Measurements from ENCODE around the gene RPS26.
"Not testable (repeated sequence)": the region's sequence is repeated elsewhere in the genome, so short reads cannot be mapped to it uniquely, and the experiment has no call there.

Gene RPS26

DNA sequence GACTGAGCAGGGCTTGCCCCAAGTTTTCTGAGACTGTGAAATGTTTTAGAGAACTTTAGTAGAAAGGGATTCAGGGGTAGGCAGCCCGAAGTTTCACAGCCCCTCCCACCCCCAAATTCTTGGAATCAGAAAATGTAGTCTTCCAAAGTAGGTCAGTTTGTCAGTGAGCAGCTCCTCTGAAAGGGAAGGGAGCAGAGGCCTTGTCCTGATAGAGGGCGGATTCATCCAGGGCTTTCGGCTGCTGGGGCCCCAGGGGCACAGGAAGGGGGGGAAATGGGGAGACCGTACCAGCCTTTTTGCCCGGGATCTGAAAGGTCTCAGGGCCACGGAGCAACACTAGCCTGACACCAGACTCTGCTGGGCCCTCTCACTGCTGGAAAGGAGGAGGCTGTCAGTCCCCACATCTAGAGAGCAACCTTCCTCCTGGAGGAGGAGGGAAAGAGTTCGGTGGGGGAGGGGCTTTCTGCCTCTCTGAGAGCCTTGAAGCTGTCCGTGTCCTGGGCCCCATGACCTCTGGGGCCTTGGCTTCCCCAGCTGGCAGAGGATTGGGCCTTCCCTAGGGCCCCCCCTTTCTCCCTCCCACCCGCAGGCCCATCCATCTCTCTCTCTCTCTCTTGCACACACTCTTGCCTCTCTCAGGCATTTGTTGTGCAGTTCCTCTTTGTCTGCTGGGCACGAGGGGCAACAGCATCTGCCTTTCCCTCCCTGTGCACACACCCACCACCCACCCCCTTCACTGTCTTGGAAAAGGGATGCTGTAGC, 21.1 kb upstream of the RPS26 start, which contains the start of gene IKZF4:
TSS of gene IKZF4 (plus strand) at position 621 of the 762 bp plus-strand sequence. CDS start 451 bp downstream, outside the sequence.
- FAIRE-seq (no peak), DNase-seq (ENCODE audit: extremely low spot score, insufficient read length, low read depth) (no peak)

DNA sequence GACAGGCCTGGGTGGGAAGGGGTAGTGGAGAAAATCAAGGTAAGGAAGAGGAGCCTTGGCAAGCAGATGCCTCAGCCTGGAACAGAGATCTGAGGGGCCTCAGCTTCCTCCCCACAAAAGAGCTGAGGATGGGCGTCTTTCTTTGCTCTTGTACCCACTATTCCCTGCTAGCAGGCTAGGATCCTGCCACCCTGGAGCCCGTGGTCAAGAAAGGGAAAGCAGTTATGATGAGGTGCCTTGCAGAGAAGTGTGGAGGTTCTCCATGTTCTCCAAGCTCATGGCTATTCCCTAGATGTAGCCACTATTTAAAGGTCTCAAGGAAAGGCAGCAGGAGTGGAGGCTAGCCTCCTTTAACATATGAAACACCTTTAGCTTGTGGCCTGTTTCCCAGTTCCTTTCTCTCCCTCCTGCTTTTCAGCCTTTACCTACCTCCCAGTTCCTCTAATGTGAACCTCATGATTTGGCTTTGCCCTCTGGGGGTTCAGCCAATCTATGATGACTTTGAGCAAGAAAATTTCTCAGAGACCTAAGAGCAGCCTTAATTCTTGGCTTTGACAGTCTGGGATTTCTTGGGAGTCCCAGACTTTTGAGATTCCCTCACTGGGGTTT, 19.7 kb upstream of the RPS26 start:
- no peak for DNase-seq (ENCODE audit: extremely low spot score, insufficient read length, low read depth)
- no peak for FAIRE-seq

- no peak for FAIRE-seq
- DNase-seq (ENCODE audit: extremely low spot score, insufficient read length, low read depth) = no peak
Measured at GRCh38 chr12:56028511-56029165, 13.1 kb upstream of the RPS26 start.

GRCh38 chr12:56029166-56029519, 12.6 kb upstream of the RPS26 start:
- no peak for FAIRE-seq
- no peak for DNase-seq (ENCODE audit: extremely low spot score, insufficient read length, low read depth)

GRCh38 chr12:56029666-56030293, 11.9 kb upstream of the RPS26 start:
- peak; percentile 36 for DNase-seq (ENCODE audit: extremely low spot score, insufficient read length, low read depth)
- peak; percentile 64 for FAIRE-seq

DNA sequence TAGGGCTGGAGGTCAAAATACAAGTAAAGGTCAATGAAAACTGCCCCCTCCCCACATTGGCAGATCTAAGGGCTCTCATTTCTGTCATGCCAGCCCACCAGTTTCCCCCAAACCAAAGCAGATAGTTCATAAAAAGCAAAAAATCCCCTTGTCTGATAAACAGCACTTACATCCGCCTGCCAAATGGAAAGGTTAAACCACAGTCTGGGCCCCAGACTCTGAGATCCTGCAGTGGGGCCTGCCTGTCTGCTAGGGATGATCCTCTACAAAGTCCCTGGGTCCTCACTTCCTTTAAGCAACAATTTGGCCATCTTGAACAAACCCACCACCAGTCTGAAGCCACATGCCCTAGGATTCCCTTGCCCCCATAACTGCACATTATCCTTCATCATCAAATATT, 9.7 kb upstream of the RPS26 start:
- DNase-seq (ENCODE audit: extremely low spot score, insufficient read length, low read depth) (no peak), FAIRE-seq (no peak)

- DNase-seq (ENCODE audit: extremely low spot score, insufficient read length, low read depth) (no peak), FAIRE-seq (no peak)
Measured at GRCh38 chr12:56034586-56035332, 7.0 kb upstream of the RPS26 start.

DNA sequence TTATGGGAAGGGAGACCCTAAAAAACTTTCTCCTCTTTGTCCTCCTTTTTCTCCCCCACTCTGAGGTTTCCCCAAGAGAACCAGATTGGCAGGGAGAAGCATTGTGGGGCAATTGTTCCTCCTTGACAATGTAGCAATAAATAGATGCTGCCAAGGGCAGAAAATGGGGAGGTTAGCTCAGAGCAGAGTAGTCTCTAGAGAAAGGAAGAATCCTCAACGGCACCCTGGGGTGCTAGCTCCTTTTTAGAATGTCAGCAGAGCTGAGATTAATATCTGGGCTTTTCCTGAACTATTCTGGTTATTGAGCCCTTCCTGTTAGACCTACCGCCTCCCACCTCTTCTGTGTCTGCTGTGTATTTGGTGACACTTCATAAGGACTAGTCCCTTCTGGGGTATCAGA, 4.6 kb upstream of the RPS26 start:
- FAIRE-seq = no peak
- DNase-seq (ENCODE audit: extremely low spot score, insufficient read length, low read depth) = no peak

- no peak for DNase-seq (ENCODE audit: extremely low spot score, insufficient read length, low read depth)
- FAIRE-seq = no peak
Measured at GRCh38 chr12:56038022-56038655, 3.6 kb upstream of the RPS26 start.

DNA sequence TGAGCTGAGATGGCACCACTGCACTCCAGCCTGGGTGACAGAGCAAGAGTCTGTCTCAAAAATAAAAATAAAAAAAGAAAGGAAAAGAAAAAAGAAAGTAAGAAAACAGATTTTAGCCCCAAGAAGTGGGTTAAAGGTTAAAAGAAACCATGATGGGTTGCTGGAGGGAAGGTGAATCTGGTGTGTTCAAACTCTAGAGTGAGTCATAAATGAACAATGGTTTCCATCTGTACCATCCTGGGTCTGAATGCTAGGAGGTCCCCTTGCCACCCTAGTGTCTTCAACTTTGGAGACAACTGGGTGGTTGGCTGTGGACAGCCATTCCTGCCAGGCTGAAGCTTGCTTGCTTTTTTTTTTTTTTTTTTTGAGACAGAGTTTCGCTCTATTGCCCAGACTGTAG, 1.6 kb upstream of the RPS26 start:
- DNase-seq (ENCODE audit: extremely low spot score, insufficient read length, low read depth) (no peak), FAIRE-seq (no peak)

- no peak for FAIRE-seq
- DNase-seq (ENCODE audit: extremely low spot score, insufficient read length, low read depth) = no peak
Measured at GRCh38 chr12:56040963-56041551, 661 bp upstream of the RPS26 start.

DNA sequence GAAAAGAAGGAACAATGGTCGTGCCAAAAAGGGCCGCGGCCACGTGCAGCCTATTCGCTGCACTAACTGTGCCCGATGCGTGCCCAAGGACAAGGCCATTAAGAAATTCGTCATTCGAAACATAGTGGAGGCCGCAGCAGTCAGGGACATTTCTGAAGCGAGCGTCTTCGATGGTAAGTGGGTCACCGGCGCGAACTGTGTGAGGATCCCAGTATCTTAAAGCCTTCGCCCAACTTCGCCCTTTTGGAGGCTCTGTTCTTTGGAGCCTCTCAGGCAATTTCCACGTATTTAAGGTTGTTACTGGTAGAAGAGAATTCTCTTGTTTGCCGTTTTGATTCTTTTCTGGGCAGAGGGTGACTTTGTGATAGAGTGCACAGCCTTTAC, 704 bp downstream of the RPS26 start:
- not testable (repeated sequence) for DNase-seq (ENCODE audit: extremely low spot score, insufficient read length, low read depth); FAIRE-seq

GRCh38 chr12:56042843-56043242, 1.1 kb downstream of the RPS26 start:
- no peak for DNase-seq (ENCODE audit: extremely low spot score, insufficient read length, low read depth)

DNA sequence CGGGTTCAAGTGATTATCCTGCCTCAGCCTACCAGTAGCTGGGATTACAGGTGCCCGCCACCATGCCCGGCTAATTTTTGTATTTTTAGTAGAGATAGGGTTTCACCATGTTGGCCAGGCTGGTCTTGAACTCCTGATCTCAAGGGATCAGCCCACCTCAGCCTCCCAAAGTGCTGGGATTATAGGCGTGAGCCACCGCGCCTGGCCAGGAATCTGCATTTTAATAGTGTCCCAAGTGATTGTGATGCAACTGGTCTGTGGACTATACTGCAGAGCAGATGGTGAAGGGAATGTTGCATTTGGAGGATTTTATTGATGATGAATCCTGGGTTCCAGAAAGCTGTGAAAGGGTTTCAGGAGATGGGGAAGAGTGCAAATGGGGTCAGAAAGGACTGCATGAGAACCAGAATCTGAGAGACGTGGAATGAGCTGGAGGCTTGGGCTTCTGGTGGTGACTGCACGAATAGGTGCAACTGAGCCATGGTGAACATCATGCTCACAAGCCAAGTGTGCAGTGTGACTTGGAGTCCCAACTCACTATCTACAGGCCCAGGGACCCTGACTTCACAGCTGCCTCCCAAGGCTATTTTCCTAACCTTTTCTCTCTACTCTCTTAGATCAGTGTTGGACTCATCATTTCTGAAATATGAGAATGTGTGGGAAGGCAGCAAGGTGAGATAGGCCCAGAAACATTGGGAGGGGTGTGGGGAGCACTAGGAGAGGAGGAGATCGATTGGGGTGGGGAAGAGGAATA, 4.5 kb downstream of the RPS26 start:
- no peak for FAIRE-seq
- DNase-seq (ENCODE audit: extremely low spot score, insufficient read length, low read depth) = no peak

More at GRCh38 chr12:56042843-56043242, 1.1 kb downstream of the RPS26 start:
- no peak for FAIRE-seq

DNA sequence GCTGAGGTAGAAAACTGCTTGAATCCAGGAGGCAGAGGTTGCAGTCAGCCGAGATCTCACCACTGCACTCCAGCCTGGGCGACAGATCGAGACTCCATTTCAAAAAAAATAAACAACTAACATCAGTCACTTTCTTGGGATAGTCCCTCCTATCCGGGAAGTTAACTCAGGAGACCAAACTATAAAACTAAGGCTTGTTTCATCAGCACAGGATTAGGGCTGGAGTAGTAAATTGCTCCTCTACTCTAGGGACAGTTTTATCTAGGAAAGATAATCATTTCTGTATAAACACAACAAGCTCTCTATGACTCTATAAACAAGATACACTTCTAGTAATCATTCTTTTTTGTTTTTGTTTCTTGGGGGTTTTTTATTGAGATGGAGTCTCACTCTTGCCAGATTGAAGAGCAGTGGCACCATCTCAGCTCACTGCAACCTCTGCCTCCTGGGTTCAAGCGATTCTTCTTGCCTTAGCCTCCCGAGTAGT, 11.7 kb downstream of the RPS26 start:
- no peak for DNase-seq (ENCODE audit: extremely low spot score, insufficient read length, low read depth)

DNA sequence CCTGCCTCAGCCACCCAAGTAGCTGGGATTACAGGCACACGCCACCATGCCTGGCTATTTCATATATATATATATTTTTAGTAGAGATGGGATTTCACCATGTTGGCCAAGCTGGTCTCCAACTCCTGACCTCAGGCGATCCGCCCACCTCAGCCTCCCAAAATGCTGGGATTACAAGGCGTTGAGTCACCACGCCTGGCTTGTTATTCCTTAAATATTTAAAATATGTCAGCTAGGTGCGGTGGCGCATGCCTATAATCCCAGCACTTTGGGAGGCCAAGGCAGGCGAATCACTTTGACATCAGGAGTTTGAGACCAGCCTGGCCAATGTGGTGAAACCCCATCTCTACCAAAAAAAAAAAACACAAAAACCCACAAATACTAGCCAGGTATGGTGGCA, 18.2 kb downstream of the RPS26 start:
- not testable (repeated sequence) for DNase-seq (ENCODE audit: extremely low spot score, insufficient read length, low read depth); FAIRE-seq

More for the DNA sequence above, 11.7 kb downstream of the RPS26 start:
- no peak for FAIRE-seq

DNA sequence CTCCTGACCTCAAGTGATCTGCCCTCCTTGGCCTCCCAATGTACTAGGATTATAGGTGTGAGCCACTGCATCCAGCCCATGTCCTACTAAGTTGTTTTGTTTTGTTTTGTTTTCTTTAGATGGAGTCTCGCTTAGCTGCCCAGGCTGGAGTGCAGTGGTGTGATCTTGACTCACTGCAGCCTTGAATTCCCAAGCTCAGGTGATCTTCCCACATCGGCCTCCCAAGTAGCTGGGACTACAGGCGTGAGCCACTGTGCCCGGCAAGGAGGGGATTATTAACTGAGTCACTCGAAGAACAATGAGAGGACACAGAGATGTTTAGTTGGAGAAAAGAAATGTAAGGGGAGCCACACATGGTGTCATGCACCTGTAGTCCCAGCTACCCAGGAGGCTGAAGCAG, 20.3 kb downstream of the RPS26 start:
- DNase-seq (ENCODE audit: extremely low spot score, insufficient read length, low read depth) (no peak), FAIRE-seq (no peak)

GRCh38 chr12:56062996-56063395, 21.3 kb downstream of the RPS26 start:
- DNase-seq (ENCODE audit: extremely low spot score, insufficient read length, low read depth) = no peak
- no peak for FAIRE-seq

Measured in GM18507 (cell line).